Activated effector memory CD4-positive, alpha-beta T cell treated with Interleukin-2 at 50 U/mL for 16 hours (primary cell): ENCODE measurements around the gene CDK7.

ENCODE experiments used
- DNase-seq: peaks from one replicate; pipeline ENCODE4 v3.0.0-alpha.2; 2020

CDK7 gene

GRCh38 chr5:69299625-69300024, 64.9 kb downstream of the CDK7 start:
- DNase-seq: no peak

- no peak for DNase-seq
Measured at GRCh38 chr5:69300537-69301203, 66.0 kb downstream of the CDK7 start.

GRCh38 chr5:69305512-69305911, 70.8 kb downstream of the CDK7 start:
- DNase-seq: no peak

GRCh38 chr5:69308046-69308553, 73.4 kb downstream of the CDK7 start:
- DNase-seq: no peak

GRCh38 chr5:69309380-69309779, 74.7 kb downstream of the CDK7 start:
- DNase-seq: no peak

GRCh38 chr5:69312459-69313160, 77.9 kb downstream of the CDK7 start:
- no peak for DNase-seq

GRCh38 chr5:69313428-69313827, 78.7 kb downstream of the CDK7 start:
- DNase-seq: no peak

- DNase-seq: no peak
Measured at GRCh38 chr5:69315972-69316371, 81.3 kb downstream of the CDK7 start.

GRCh38 chr5:69317391-69317790, 82.7 kb downstream of the CDK7 start:
- no peak for DNase-seq

GRCh38 chr5:69326365-69326764, 91.7 kb downstream of the CDK7 start:
- no peak for DNase-seq
